ENCODE results near the gene FHDC1. TPM values are rescaled to one million over a fixed set of nuclear protein-coding genes. Genes with fewer than 3 reads are reported as not detected.
A peak's percentile ranks its signal among the peaks of the same experiment; 100 is the strongest.

Gene FHDC1
- total and polyA plus RNA-seq, 11 donors = 0.04 to 0.97 (median 0.21) TPM

- H3K27me3 ChIP-seq = peaks cover 0 to 5% (median 0%) of the 10 kb centered on the region in 9 donors
- no peaks in the 10 kb centered on the region for H3K36me3 ChIP-seq
- ATAC-seq (no peak), DNase-seq (no peak)
- H3K4me3 ChIP-seq = no peak overlapping the region
- H3K9me3 ChIP-seq = peaks cover 0 to 31% (median 7%) of the 10 kb centered on the region in 12 donors
- no peak overlapping the region for H3K27ac ChIP-seq
- 14 to 29% (median 29%) methylated on average over 1 of the region's 1 CpG for WGBS, 4 donors
- TF ChIP-seq POLR2A (IDR thresholded peaks at IDR 0.05) (no peak), CTCF (IDR thresholded peaks at IDR 0.05) (no peak)
- H3K4me1 ChIP-seq = no peaks in the 10 kb centered on the region
- intact Hi-C loops (cut with DNase I) = no loop called here
Measured at GRCh38 chr4:153025406-153025805, 89.3 kb downstream of the FHDC1 start.

- ATAC-seq = peak in 1 of 4 donors; percentile 29
- WGBS, 4 donors = 87 to 93% (median 90%) methylated on average over 10 of the region's 10 CpGs
Measured at GRCh38 chr4:153026591-153027346, 90.6 kb downstream of the FHDC1 start.

DNA sequence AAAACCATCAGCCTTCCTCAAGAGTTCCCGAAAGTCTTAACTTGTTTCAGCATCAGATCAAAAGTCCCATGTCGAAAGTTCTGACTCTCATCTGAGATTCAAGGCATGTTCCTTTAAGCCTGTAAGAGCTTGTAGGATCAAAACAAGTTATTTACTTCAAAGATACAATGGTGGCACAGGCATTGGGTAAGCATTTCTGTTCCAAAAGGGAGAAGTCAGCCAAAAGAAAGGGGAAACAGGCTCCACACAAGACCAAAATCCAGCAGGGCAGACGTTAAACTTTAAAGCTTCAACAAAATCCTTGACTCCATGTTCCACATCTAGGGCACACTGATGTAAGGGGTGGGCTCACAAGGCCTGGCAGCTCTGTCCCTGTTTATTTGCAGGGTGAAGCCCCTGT, 91.7 kb downstream of the FHDC1 start:
- 68 to 89% (median 78%) methylated on average over 3 of the region's 3 CpGs for WGBS, 4 donors
- Histone ChIP-seq H3K36me3 (no peaks in the 10 kb centered on the region), H3K4me1 (no peaks in the 10 kb centered on the region), H3K9me3 (peaks cover 0 to 36% (median 10%) of the 10 kb centered on the region in 12 donors), H3K4me3 (no peak overlapping the region), H3K27ac (no peak overlapping the region), H3K27me3 (no peaks in the 10 kb centered on the region)
- DNase-seq (no peak), ATAC-seq (no peak)
- intact Hi-C loops (cut with DNase I) = no loop called here
- TF ChIP-seq POLR2A (IDR thresholded peaks at IDR 0.05) (no peak), CTCF (IDR thresholded peaks at IDR 0.05) (no peak)

More at GRCh38 chr4:153026591-153027346, 90.6 kb downstream of the FHDC1 start:
- no peak for TF ChIP-seq CTCF (IDR thresholded peaks at IDR 0.05)
- TF ChIP-seq POLR2A (IDR thresholded peaks at IDR 0.05) = no peak
- no peaks in the 10 kb centered on the region for H3K36me3 ChIP-seq
- no peak overlapping the region for H3K27ac ChIP-seq
- DNase-seq = no peak
- no peak overlapping the region for H3K4me3 ChIP-seq
- intact Hi-C loops (cut with DNase I) = no loop called here
- no peaks in the 10 kb centered on the region for H3K4me1 ChIP-seq
- peaks cover 0 to 36% (median 10%) of the 10 kb centered on the region in 12 donors for H3K9me3 ChIP-seq
- peaks cover 0 to 5% (median 0%) of the 10 kb centered on the region in 9 donors for H3K27me3 ChIP-seq

GRCh38 chr4:153028535-153028934, 92.4 kb downstream of the FHDC1 start:
- ATAC-seq (no peak), DNase-seq (no peak)
- no peaks in the 10 kb centered on the region for H3K36me3 ChIP-seq
- TF ChIP-seq POLR2A (IDR thresholded peaks at IDR 0.05) (no peak), CTCF (IDR thresholded peaks at IDR 0.05) (no peak)
- H3K4me3 ChIP-seq = no peak overlapping the region
- 43 to 57% (median 46%) methylated on average over 1 of the region's 1 CpG for WGBS, 4 donors
- intact Hi-C loops (cut with DNase I) = no loop called here
- no peak overlapping the region for H3K27ac ChIP-seq
- H3K4me1 ChIP-seq = no peaks in the 10 kb centered on the region
- no peaks in the 10 kb centered on the region for H3K27me3 ChIP-seq
- H3K9me3 ChIP-seq = peaks cover 0 to 36% (median 10%) of the 10 kb centered on the region in 12 donors

Other genes starting within 250 kb of the FHDC1 start
- under 1 TPM in 8 of 9 donors, not detected in 1; 0.16 to 0.50 (median 0.32) TPM for gene TIGD4, start 156.6 kb upstream of the FHDC1 start, total RNA-seq
- under 1 TPM; 0.15 to 0.40 TPM for gene TIGD4, start 156.6 kb upstream of the FHDC1 start, polyA plus RNA-seq
- gene ARFIP1, start 156.4 kb upstream of the FHDC1 start, total RNA-seq = 10 to 100 TPM in 8 of 9 donors, 1 to 10 TPM in 1; 9.0 to 30.6 (median 12.9) TPM
- 10 to 100 TPM in 1 of 2 donors, 1 to 10 TPM in 1; 9.3 to 11.8 TPM for gene ARFIP1, start 156.4 kb upstream of the FHDC1 start, polyA plus RNA-seq